Measurements from ENCODE around the gene PBXIP1.
A peak's percentile ranks its signal among the peaks of the same experiment; 100 is the strongest.
"Not testable (repeated sequence)": the region's sequence is repeated elsewhere in the genome, so short reads cannot be mapped to it uniquely, and the experiment has no call there.

The PBXIP1 gene

DNA sequence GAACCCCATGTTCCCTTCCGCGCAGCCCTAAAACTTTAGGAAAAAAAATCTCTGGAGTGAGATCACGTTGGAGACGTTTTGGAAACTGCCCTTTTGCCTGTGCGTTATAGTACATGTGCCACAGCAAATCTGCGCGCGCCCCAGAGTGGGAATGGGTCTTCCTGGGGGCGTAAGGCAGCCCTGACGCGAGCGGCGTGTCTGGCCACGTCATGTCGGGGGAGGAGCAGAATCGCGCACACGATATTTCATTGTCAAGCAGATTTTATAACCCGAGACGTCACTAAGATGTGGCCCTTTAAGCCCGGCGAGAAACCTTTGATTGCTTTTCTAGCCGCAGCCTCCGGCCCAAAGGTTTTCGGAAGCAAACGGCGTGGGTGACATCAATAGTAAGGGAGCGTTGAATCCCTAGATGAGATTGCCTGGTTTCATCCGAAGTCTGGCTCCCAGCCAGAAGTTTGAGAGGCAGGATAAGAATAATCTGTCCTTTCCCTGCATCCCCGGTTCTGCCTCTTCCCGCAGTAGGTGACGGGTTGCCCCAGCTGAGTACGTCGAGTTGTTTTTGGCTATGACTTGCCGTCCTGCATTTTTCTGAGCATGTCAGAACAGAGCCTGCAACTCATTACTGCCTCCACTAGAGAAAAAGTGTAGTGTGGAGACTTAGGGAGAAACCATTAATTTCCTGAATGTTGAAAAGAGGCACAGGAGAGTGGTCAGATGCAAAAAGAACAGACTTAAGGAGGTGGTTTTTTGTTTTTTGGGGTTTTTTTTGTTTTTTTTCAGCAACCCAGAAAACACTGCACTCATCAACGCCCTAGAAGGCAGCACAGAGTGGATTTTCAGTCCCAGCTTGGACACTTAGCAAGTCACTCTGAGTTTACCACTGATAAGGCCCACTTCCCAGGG is 18.6 kb downstream of the PBXIP1 start:
- peak; percentile 98 for DNase-seq

DNA sequence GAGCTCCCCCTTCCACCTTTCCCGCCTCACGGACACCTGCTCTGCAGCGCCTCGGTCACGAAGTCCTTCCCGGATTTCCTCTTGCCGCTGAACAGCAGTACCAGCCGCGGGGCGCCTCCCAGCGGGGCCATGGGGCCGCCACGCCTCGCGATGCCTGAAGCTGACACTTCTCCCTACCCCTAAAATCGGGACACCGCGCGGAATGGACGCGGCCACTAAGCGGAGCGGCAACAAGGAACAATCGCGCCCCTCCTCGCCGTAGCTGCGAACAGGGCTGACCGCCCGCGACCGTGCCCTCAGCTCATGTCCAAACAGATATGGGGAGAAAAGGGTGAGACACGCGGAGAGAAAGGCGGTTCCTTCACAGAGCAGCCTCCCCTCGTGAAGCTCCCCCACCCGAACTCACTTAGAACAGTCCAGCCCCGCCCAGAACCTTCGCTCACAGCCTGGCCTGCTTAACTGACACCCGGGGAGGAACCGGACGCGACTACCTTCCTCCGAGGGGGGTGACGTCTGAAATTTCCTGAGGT is 19.3 kb downstream of the PBXIP1 start, which contains the start of gene PMVK:
TSS of gene PMVK (minus strand) at position 165 of the 530 bp plus-strand sequence. CDS start at position 131, 34 bp downstream.
- DNase-seq, result peak; percentile 100

- DNase-seq, result no peak
Observed at GRCh38 chr1:154935749-154936554, 19.9 kb downstream of the PBXIP1 start.

- no peak for DNase-seq
Observed at GRCh38 chr1:154934358-154934948, 21.4 kb downstream of the PBXIP1 start.

DNA sequence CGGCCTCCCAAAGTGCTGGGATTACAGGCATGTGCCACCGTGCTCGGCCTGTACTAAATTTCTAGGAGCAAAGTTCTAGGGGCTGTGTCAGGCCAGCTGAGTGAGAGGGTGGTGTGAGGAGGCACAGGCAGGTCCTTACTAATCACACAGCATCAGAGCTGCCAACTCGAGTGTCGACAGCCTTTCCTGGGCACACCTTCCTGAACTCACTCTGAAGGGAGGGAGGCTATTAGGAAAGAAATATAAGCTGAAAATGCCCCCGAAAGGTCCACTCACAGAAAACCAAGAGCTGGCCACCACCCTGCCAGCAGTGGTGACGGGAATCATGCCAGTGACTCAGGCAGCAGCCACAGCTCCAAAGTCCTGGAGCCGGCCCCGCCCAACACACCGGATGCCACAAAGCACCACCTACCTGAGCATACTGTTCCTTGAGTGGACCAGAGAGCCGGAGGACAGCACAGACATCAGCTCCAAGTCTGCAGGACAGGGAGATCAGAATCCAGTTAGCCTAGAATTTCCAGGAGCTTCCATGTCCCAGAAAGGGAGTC is 23.9 kb downstream of the PBXIP1 start:
- DNase-seq, result no peak

- DNase-seq, result no peak
Observed at GRCh38 chr1:154926201-154926600, 29.7 kb downstream of the PBXIP1 start.

DNA sequence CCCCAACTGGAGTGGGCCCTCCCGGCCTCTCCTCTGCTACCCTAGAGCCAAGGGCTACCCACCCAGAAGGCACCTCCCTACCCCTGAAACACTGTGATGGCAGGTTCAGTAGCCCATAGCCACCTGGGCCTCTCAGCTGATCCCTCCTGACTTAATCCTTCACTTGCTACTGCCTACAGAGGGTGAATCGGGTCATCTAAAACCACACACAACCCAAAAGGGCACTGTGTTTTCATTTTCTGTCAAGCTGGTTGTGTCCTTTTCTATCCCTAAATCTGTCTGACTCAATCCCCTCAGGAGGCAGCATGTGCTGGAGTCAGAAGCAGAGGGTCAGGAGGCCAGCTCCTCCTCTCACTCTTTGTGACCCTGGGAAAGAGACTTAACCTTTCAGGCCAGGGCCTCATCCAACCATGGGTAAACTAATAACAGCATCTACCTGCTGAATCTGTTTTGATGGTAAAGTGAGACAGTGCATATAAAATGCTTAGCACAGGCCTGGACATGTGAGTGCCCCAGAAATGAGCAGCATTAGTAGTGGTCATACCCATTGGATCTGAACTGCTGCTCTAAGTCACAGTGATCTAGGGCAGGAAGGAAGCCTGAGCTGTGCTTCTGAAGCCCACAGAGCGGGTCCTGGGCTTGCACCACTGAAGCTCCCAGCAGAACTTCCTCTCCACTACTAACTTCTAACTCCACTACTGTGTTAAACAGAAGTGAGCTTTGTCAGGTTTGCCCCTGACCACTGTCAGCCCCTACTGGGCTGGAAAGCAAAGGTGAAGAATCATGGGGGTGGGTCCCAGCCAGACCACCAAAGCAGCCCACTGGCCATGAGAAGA is 30.3 kb downstream of the PBXIP1 start:
- no peak for DNase-seq

DNA sequence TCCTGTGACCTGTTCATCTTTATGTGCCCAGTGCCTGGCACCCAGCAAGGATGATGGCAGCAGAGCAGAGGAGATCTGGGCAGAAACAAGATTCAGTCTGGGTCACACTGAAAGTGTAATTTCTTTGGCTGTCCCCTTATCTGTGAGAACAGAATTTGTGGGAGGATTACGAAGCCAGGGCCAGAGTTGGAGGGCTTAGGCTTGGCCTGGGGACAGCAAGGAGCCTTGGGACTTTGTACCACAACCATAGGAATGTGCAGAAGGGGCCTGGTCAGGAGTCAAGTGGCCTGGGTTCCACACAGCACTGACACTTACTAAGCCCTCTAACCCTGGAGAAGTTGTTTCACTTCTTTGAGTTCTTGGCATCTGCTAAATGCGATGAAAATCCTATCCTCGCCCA is 32.2 kb downstream of the PBXIP1 start:
- no peak for DNase-seq

DNA sequence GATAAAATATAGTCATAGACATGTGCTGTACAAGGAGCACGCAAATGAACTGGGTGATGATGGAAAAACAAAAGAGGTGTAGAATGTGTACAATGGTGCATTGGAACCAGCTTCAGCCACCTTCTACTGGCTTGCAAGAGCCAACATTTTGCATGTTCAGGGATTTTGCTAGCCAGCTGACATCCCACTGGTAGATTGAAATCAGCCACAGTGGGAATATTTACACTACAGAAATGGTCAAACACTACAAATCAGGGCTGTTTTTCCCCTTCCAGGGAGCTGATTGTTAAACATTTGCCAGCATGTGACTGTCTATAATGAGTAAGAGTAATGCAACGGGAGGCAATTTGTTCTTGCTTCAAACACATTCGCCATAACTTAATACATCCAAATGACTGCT is 42.6 kb downstream of the PBXIP1 start:
- no peak for DNase-seq

- DNase-seq, result no peak
Observed at GRCh38 chr1:154912755-154913154, 43.1 kb downstream of the PBXIP1 start.

DNA sequence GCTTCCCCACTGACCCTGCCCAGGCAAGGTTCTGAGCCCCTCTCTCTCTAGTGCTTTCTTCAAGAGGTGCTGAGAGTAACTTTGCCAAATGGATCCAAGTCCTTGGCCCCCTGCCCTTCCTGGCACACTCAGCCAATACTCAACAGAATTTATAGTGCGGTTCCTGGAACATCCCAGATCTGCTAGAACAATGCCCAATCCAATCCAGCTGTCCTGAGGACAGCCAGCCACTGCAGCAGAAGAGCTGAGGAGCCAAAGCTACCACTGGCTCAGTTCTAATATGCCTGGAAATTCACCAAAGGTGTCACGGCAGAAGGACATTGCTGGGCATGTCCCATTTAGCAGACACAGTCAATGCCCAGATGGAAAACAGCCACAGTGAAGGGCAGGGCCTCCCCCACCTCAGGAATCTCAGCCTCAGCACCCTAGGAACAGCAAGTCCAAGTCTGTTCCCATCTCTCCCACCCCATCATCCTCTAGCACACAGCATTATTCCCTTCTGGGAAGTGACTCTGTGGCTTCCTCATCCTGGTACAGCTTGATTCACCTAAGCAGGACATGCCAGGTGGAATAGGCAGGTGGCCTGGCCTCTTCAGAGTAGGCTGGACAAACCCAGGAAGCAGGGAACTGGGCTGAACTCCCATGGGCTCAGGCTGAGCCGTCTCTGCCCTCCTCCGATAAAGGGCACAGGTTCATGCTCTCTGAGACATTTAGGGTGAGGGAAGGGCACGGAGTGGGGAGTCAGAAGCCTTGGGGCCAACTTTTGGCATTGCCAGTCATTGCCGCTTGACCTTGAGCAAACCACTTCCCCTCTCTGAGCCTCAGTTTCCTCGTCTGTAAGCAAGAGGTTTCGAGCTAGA is 44.0 kb downstream of the PBXIP1 start:
- no peak for DNase-seq

DNA sequence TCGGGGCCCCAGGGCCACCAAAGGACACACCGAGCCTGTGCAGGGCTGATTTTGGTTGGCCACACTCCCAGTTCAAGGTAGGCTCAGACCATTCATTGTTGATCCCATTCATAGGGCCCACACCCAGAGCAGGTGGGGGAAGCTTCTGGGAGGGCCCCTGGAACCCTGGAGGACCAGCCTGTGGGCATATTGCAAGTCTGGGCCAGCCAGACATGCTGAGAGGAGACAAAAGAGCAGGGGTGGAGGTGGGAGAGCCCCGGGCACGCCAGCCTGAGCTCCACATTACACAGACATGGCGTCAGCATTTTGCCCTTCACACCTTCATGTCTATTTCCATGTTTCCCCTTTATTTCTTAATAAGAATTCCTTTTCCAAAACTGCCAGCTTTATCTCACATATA is 45.0 kb downstream of the PBXIP1 start:
- no peak for DNase-seq

GRCh38 chr1:154908937-154909336 is 47.0 kb downstream of the PBXIP1 start:
- DNase-seq, result no peak

- not testable (repeated sequence) for DNase-seq
Observed at GRCh38 chr1:154908129-154908528, 47.8 kb downstream of the PBXIP1 start.

DNA sequence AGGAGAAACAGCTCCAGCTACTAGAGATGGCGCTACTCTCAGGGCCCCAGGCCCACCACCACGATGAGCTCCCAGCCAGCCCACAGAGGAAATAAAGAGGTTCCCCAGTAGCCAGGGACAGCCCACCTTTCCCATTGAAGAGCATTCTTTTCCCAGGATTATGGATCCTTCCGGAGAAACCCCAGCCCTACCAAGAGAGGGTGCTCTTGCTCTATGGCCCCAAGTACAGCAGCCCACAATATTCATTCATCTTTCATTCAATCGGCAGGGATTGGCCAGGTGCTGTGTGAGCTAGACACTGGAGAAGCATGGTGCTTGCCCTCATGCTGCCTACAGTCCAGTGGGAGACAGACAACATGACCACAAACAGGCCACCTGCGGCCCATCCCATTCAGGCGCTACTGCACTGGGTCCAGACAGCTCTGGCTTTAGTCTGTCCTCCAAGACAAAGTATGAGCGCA is 49.2 kb downstream of the PBXIP1 start:
- no peak for DNase-seq

DNA sequence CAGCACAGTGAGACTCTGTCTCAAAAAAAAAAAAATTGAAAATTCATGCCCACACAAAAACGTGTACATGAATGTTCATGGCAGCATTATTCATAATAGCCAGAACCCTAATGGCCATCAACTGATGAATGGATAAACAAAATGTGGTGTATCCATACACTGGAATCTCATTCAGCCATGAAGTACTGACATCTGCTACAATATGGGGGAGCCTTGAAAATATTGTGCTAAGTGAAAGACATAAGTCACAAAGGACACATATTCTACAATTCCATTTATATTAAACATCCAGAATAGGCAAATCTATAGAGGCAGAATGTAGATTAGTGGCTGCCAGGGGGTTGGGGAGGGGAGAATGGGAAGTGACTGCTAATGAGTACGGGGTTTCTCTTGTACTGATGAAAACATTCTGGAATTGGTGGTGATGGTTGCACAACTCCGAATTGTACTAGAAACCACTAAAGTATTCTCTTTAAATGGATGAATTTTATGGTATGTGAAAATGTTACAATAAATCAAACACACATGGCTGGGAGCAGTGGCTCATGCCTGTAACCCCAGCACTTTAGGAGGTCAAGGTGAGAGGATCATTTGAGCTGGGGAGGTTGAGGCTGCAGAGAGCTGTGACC is 52.8 kb downstream of the PBXIP1 start:
- no peak for DNase-seq

- DNase-seq, result no peak
Observed at GRCh38 chr1:154901591-154901990, 54.3 kb downstream of the PBXIP1 start.

DNA sequence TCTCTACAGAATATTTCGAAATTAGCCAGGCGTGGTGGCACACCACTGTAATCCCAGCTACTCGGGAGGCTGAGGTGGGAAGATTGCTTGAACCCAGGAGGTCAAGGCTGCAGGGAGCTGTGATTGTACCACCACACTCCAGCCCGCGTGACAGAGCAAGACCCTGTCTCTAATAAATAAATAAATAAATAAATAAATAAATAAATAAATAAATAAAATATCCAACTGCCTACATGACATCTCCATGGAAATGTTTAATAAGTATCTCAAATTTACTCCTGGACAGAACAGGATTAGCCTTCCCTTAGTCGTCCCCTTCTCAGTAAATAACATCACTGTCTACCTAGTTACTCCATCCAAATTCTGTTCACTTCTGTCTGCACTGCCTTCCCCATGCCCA is 56.9 kb downstream of the PBXIP1 start:
- no peak for DNase-seq

DNA sequence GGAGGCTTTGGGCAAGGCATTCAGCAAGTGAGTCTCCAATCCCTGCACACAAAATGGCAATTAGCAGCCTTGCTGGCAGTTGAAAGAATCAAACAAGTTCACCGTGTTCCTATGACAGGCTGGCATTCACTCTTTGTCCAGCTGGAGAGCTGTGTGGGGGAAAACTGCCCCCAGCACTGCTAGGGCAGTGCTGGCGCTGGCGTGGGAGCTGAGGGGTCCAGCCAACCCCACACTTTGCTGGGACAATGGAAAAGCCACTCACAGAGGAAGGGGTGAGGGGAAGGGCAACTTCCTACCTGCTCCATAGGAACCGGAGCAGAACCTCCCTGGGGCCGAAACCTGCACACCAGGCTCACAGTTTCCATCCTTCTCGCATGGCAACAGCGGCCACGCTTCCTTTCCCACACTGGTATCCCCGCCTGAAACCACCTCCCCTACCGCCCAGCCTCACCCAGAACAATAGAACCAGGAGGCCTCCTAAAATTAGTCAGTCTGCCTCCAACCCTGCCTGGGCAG is 59.1 kb downstream of the PBXIP1 start:
- no peak for DNase-seq

DNA sequence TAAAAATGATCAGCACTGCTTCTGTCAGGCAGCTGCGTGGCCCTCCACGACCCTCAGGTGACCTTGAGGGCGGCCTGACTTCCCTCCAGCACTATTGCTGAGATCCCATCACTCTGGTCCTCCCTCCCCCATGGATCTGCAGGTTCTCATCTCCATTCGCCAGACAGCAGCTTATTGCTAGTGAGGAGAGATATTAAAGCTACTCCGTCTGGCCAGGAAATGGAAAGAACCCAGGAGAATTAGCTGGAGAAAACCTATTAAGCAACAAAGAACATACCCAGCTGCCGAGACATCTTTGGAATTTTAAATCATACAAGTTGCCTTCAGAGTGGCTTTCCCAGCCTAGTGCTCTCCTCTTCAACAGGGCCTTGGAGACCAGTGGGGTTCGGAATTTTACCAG is 60.1 kb downstream of the PBXIP1 start:
- DNase-seq, result no peak
